HG03196 (cell line): Measurements from ENCODE around the gene GRM5.
"Not testable (repeated sequence)": the region's sequence is repeated elsewhere in the genome, so short reads cannot be mapped to it uniquely, and the experiment has no call there.

Source experiments
- ATAC-seq: cut with Tn5 transposase; IDR thresholded peaks from one replicate; pipeline ENCODE4 v1.9.1; 2021; ENCODE audit not compliant: unreplicated experiment

GRM5 gene

GRCh38 chr11:88975441-88975840 lies 90.3 kb downstream of the GRM5 start:
- ATAC-seq = not testable (repeated sequence)

DNA sequence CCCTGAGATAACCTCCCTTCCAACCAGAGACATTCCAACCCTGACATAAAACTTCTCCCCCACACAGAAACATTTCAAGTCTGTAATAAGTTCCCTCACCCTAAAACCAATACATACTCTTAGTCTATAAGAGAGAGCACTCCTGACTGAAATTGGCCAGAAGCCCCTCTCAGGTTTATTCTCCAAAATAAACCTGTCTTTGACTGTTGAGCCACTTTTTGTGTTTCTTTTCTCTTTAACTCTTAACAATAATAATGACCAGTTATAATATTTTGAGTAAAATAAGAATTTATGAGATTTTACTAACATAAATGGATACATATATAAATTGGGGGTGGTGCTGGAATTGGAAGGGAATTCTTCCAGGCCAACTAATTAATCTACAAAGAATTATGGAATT lies 93.6 kb downstream of the GRM5 start:
- ATAC-seq = no peak

DNA sequence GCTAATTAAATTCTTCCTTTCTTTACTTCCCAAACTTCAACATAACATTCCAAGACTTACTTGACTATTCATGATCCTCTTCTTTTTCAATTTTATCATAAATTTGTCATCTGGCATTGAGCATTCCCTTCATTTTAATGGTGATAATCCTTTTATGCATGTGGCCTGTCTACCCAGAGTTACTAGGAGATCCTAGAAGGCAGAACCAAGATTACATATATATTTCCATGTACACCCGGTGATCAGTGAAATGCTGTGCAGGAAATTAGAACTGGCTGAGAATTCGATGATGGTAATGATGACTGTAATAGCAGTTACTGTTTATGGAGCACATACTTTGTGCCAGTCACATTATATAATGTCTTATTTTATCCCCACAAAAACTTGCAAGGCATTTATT lies 104.2 kb downstream of the GRM5 start:
- not testable (repeated sequence) for ATAC-seq

DNA sequence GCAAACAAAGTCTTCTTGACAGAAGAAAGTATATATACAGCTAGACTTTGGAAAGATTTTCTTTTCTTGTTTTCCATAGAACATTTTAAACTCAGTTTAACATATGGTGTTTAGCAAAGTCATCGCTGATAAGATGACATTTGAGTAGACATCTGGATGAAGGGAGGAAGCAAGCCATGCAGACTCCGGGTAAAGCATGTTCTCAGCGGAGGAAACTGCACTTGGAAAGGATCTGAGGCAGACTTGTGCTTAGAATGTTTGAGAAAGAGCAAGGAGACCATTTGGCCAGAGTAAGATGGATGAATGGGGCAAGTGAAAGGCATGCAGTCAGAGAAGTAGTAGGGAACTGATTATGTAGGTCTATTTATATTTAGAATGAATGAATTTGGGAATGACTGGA lies 105.9 kb downstream of the GRM5 start:
- ATAC-seq = not testable (repeated sequence)

DNA sequence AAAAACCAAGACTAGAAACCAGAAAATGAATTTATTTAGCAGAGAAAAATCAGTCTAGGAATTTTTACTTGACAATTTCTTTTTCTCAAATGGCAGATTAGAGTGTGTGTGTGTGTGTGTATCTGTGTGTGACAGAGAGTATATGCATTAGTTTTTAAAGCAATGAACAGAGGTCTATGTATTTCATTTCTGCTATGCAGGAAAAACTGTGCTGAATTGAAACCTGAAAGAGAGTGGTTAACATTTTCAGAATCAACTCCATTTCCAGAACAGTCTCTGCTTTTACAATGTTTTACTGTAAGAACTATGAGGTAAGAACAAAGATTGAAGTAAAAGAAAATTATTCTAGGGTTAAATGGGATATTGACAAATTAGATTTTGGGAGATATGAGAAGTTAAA lies 114.8 kb downstream of the GRM5 start:
- no peak for ATAC-seq

DNA sequence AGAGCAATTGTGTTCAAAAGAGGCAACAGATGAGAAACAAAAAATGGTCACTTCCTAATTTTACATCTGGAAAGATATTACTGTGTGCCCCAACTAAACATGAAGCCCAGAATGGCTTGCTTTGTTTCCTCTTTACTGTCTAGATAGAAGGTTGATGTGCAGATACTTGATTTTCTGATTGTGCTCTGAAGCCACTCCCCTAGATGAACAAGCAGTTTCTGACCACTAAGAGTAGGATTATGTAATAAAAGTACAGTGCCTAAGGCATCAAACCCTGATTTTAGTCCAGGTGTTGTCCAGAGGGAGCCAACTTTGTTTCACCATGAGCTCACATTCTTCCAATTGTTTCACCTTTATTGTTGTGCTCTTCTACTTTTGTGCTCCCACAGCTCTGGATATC lies 116.9 kb downstream of the GRM5 start:
- not testable (repeated sequence) for ATAC-seq

- peak; percentile 72 for ATAC-seq
Measured at GRCh38 chr11:88947843-88948572, 117.8 kb downstream of the GRM5 start.

DNA sequence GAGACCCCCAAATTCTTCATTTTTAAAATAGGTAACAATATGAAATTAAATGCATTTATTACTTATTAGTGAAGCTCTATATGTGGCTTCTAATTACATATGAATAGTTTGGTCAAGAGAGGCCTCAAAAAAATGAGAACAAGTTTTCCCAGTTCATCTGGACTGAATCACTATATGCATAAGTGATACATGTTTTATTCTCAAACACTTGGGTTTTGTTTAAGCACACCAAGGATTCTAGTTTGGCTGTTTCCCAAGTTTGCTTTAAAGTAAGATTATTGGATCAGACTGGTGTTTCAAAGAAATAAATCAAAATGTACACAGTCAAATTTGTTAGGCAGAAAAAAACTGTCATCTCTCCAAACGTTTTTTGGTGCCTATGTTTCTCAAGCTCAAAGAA lies 136.1 kb downstream of the GRM5 start:
- not testable (repeated sequence) for ATAC-seq

DNA sequence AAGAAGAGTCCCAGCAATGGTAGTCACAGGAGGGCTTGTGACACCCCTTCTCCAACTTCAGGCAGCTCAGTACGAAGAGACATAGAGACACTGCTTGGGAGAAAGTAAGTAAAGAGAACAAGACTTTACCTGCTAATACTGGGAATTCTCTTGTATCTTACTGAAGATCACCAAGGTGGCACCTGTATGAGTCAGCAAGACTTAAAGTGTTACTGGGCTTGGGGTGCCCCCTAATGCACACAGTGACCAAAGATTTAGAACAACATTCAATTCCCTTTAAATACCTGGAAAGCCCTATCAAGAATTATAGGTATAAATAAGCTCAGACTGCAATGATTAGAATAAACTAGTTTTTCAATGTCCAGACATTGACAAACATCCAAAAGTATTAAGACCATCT lies 148.7 kb downstream of the GRM5 start:
- ATAC-seq = not testable (repeated sequence)

- ATAC-seq = no peak
Measured at GRCh38 chr11:88909500-88909899, 156.3 kb downstream of the GRM5 start.

DNA sequence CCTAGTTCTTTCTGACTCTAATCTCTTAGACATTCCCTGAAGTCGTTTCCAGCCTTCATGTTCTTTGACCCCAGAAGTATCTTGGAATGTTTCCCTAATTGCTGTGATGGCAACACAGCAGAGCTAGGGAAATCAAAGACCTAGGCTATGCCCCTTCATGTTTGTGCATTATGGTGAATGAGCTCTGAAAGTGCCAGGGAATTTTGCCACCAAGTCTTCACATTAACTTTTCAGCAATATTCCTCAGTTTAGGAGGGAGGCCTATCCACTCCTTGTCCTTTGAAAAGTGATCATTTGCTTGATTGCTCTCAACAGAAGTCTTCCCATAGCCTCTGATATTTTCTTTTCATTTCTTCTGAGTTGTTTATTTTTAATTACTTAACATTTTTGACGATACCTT lies 164.3 kb downstream of the GRM5 start:
- ATAC-seq = not testable (repeated sequence)

DNA sequence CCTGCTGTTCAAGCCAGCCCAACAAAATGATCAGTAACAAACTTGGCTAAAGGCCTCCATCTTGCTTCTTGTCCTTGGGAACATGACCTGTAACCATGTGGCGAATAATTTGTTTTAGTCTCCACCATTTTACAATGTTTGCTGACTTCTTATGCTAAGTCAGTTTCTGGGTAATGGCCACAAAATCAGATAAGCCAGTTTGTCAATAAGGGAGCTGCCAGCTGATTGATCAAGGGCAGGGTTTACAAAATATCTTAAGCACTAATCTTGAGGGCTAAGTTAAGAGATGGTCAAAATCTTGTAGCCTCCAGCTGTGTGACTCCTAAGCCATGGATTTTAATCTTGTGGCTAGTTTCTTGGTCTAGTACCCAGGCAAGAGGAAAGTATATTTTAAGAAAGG lies 176.9 kb downstream of the GRM5 start:
- not testable (repeated sequence) for ATAC-seq

DNA sequence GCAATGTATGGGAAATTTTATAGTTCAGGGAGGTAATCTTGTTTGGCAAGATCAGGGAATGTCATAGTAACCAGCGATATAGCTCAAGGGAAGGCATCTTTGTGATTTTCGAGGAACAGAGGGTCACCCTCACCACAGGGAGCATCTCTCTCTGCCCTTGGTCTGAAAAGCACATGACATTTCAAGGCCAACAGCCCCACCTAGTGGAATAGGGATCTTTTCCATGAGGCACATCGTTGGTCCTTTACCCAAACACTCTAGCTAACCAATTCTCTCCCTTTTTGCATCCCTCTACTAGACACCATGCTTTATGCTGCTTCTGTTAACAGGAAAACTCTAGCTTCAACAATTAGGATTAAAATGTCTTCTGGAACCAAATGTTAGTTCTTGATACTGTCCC lies 179.0 kb downstream of the GRM5 start:
- ATAC-seq = peak; percentile 49

GRCh38 chr11:88882800-88883199 lies 183.0 kb downstream of the GRM5 start:
- not testable (repeated sequence) for ATAC-seq

- ATAC-seq = no peak
Measured at GRCh38 chr11:88861618-88862017, 204.2 kb downstream of the GRM5 start.

- not testable (repeated sequence) for ATAC-seq
Measured at GRCh38 chr11:88860431-88860830, 205.4 kb downstream of the GRM5 start.

DNA sequence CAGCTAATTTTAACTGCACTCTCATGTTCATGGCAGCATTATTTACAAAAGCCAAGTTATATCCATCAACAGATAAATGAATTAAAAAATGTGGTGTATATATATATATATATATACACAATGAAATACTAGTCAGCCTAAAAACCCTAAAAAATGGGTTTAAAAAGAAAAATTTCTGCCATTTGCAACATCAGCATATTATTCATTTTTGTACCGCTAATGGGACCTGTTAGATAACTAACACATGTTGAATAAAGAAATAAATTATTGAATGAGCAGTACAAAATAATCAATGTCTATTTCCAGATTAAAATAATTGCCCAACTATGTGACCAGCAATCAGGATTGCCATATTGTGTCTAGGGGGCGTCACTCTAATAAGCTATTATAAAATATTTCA lies 211.8 kb downstream of the GRM5 start:
- not testable (repeated sequence) for ATAC-seq

- ATAC-seq = not testable (repeated sequence)
Measured at GRCh38 chr11:88851547-88851946, 214.2 kb downstream of the GRM5 start.

- not testable (repeated sequence) for ATAC-seq
Measured at GRCh38 chr11:88849773-88850172, 216.0 kb downstream of the GRM5 start.

DNA sequence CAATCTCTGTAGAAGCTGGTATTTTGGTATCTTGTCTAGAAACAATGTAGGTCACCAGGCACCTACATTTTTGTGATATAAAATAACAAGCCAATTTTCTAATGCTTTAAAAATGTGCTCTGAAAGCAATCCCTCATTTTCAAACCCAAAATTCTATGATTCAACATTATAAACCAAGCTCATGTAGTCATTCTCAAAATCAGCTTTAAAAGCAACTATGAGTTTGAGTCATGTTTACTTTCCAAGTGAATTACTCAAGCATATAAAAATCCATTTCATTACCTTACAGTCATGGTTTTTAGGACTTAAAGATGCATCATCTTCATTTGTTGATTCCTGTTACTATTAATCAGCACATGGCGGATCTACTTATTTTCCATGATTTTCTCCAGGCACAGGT lies 216.4 kb downstream of the GRM5 start:
- no peak for ATAC-seq

- ATAC-seq = not testable (repeated sequence)
Measured at GRCh38 chr11:88846266-88846665, 219.5 kb downstream of the GRM5 start.

DNA sequence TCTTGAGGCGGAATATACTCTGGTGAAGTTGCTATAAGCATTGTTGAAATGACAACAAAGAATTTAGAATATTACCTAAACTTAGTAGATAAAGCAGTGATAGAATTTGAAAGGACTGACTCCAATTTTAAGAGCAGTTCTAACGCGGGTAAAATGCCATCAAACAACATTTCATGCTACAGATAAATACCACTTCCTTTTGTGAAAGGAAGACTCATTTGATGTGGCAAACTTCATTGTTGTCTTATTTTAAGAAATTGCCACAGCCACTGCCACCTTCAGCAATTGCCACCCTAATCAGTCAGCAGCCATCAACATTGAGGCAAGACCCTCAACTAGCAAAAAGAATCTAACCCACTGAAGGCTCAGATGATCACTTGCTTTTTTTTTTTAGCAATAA lies 220.8 kb downstream of the GRM5 start:
- ATAC-seq = not testable (repeated sequence)
